Gastroesophageal sphincter (tissue), 4 donors: ENCODE data around the gene FAM241B. TPM values are rescaled to one million over a fixed set of nuclear protein-coding genes. Genes with fewer than 3 reads are reported as not detected.

Experiments used
- ATAC-seq: fragments of 150-250 bp; one replicate; pipeline ENCODE4 v1.9.1; 2016; ENCODE audit warnings: mild to moderate bottlenecking, moderate library complexity
- H3K27ac ChIP-seq, 4 donors: fragments of 200-600 bp; sonication (generic) in 3 of 4; 1 replicate in 3 of 4; 2 replicates in 1 of 4; pipeline ENCODE4 v1.5.1; 2016 to 2019
- H3K27me3 ChIP-seq: fragments of 200-600 bp; sonication (generic); one replicate; pipeline ENCODE4 v1.5.1; 2019
- H3K36me3 ChIP-seq, 2 donors: fragments of 200-600 bp; sonication (generic); one replicate each; pipeline ENCODE4 v1.5.1; 2019; ENCODE audit warnings: control low read depth in 1 of 2
- H3K4me1 ChIP-seq, 3 donors: fragments of 200-600 bp; sonication (generic); 1 replicate in 2 of 3; 2 replicates in 1 of 3; pipeline ENCODE4 v1.5.1; 2016 to 2019; ENCODE audit warnings: control low read depth in 2 of 3
- H3K4me3 ChIP-seq, 2 donors: fragments of 200-600 bp; sonication (generic); one replicate each; pipeline ENCODE4 v1.5.1; 2019; ENCODE audit warnings: mild to moderate bottlenecking in 1 of 2, moderate library complexity in 1 of 2
- H3K9me3 ChIP-seq, 3 donors: fragments of 200-600 bp; sonication (generic); one replicate each; pipeline ENCODE4 v1.5.1; 2017 to 2019; ENCODE audit warnings: control low read depth in 2 of 3
- EP300 ChIP-seq: sonication (generic); formaldehyde crosslinking; IDR thresholded peaks from one replicate; pipeline ENCODE4 v1.6.1; 2017; ENCODE audit warnings: antibody characterized with exemption, mild to moderate bottlenecking
- POLR2A ChIP-seq, 2 donors: fragments of 450-650 bp; IDR thresholded peaks; one replicate each; pipeline ENCODE4 v1.6.1; 2017; ENCODE audit warnings: antibody characterized with exemption in 2 of 2, mild to moderate bottlenecking in 2 of 2, moderate library complexity in 1 of 2
- POLR2AphosphoS5 ChIP-seq: sonication (generic); formaldehyde crosslinking; IDR thresholded peaks from one replicate; pipeline ENCODE4 v1.6.1; 2017; ENCODE audit warnings: antibody characterized with exemption
- WGBS, 2 donors: methylation state at CpG; one replicate each; pipeline ENCODE4 v1.1.5; 2018; ENCODE audit warnings: low coverage in 1 of 2; 5-methylcytosine and 5-hydroxymethylcytosine counted together
- total RNA-seq, 4 donors: library from RNA; depleted of rRNA; stranded (reverse); fragments of >200 nt; gene quantifications; one replicate each; pipeline ENCODE4 v1.1.0, GENCODE V29; 2016
- TF ChIP-seq, protein P1 (sequence below), 4 experiments: fragments of 200-600 bp in 2 of 4; fragments of 450-650 bp in 2 of 4; sonication (generic) in 1 of 4; IDR thresholded peaks; one replicate each; pipeline ENCODE4 v1.5.1; 2017 to 2019; ENCODE audit warnings: antibody characterized with exemption in 4 of 4, mild to moderate bottlenecking in 2 of 4, moderate library complexity in 2 of 4

The FAM241B gene
- total RNA-seq, 4 donors from 2014 or later = 0.81 to 7.9 (median 5.9) TPM

DNA sequence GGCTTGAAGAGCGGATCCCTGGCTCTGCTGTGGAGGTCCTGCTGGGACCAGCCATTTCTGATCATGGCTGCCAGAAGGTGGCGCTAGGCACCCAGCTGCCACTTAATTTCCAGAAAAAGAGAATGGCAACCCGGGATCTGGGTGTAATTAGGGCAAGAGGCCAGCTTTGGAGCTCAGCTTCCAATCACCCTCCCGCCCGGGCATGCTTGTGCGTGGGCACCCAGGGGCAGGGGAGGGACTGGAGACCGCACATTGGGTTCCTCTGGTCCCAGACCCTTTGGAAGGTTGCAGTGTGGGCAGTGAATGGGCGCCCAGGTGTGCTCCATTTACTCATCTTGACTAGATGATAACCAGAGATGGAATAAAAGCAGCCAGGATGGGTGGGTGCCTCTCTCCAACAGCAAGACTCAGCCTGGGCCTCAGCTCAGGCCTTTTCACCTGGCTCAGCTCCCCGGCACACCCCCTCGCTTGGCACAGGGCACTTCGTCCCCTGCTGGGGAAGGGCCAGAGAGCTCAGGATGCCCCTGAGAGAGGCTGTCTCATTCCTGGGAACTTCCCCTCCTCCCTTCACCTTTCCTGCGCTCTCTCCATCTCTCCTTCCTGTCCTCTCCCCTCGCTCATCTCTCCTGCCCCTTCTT is 14.7 kb downstream of the FAM241B start:
- Histone ChIP-seq H3K27me3 (peaks cover 22% of the 10 kb centered on the region), H3K4me3 (no peak overlapping the region), H3K4me1 (no peaks in the 10 kb centered on the region), H3K27ac (no peak overlapping the region), H3K9me3 (no peaks in the 10 kb centered on the region), H3K36me3 (no peaks in the 10 kb centered on the region)
- 52 to 100% methylated on average over 3 to 5 of the region's 13 CpGs for WGBS, 2 donors
- TF ChIP-seq, protein P1, sequence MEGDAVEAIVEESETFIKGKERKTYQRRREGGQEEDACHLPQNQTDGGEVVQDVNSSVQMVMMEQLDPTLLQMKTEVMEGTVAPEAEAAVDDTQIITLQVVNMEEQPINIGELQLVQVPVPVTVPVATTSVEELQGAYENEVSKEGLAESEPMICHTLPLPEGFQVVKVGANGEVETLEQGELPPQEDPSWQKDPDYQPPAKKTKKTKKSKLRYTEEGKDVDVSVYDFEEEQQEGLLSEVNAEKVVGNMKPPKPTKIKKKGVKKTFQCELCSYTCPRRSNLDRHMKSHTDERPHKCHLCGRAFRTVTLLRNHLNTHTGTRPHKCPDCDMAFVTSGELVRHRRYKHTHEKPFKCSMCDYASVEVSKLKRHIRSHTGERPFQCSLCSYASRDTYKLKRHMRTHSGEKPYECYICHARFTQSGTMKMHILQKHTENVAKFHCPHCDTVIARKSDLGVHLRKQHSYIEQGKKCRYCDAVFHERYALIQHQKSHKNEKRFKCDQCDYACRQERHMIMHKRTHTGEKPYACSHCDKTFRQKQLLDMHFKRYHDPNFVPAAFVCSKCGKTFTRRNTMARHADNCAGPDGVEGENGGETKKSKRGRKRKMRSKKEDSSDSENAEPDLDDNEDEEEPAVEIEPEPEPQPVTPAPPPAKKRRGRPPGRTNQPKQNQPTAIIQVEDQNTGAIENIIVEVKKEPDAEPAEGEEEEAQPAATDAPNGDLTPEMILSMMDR (IDR thresholded peaks at IDR 0.05) = peak in 3 of 4 experiments; percentile 64 to 75 (median 74)
- no peak for TF ChIP-seq EP300
- ATAC-seq = no peak

DNA sequence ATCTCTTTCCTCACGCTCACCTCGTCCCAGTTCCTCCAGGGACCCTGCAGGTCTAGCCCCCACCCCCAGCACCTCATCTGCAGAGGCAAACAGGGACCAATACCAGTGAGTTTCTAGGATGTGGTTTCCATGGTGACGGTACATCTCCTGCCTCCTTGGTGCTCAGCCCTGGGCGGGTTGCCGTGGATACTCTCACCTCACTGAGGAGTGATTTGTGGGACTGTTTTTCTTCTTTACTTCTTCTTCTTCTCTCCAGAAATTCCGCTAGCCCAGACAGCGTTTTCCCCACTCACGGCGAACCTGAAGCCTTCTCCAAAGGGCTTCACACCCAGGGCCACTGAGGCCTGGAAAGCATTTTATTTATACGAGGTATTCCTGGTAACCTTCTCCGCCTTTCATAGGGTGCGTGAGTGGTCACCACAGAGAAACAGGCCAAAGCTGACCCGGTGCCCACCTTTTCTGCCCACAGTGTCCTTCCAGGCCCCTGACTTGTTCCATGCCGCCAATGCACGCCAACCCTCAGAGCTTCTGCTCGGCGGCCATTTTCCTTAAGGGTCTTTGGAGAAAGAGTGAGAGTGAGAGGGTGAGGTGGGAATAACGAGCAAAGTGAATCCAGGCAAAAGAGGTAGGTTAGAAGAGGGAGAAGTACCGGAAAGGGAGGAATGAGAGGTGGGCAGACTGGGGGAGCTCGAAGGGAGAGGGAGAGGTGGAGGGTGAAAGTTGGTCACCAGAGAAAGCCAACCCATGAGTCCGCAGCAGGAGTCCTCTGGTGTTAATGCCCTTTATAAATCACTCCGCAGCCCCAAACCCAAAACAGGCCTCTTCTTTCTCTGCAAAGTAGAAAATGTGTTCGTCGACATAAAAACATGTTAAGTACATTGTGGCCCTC is 15.5 kb downstream of the FAM241B start:
- TF ChIP-seq POLR2A (IDR thresholded peaks at IDR 0.05) (no peak), EP300 (no peak), POLR2AphosphoS5 (no peak)
- TF ChIP-seq, protein P1 (IDR thresholded peaks at IDR 0.05) = no peak
- no peaks in the 10 kb centered on the region for H3K36me3 ChIP-seq
- no peak overlapping the region for H3K4me3 ChIP-seq
- no peak overlapping the region for H3K27ac ChIP-seq
- H3K9me3 ChIP-seq = no peaks in the 10 kb centered on the region
- peaks cover 20% of the 10 kb centered on the region for H3K27me3 ChIP-seq
- 87 to 92% methylated on average over 4 to 16 of the region's 24 CpGs for WGBS, 2 donors
- no peak for ATAC-seq
- H3K4me1 ChIP-seq = no peaks in the 10 kb centered on the region

DNA sequence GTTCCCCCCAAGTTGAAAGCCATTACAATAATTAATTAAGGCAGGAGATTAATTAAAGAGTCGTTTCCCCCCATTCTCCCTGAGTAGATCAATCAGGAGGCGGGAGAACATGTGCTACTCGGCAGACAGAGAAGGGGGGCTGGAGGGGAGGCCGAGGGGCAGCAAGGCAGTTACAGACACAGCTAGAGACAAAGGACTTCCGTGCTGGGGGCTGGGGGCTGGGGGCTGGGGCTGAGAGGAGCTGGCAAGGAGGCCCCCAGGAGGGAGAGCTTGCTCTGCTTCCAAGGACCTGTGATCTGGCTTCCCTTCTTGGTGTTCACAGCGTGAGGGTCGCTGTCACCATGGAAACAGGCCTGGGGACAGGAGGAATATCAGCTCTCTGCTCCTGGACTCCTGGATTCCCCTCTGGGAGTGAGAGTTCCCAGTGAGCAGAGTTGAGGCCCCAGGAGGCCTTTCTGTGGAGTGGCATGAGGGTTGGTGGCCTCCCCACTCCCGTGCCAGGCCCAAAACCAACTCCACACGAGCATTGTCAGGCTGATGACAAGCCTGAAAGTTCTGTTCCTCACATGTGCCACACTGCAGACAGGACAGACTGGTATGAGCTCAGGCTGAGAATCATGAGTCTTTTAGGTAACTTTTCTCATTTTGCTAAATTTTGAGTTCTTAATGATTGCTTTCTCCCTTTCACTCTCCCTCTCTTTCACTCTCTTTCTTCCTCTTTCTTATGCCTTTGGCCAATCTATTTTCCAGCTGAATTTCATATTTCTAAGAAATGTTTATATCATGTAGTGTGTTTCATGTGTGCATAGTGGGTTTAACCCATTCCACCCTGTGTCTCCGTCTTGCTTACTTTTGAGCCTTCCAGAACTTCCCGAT is 16.4 kb downstream of the FAM241B start:
- Histone ChIP-seq H3K9me3 (no peaks in the 10 kb centered on the region), H3K4me1 (no peaks in the 10 kb centered on the region), H3K27ac (no peak overlapping the region), H3K4me3 (no peak overlapping the region), H3K27me3 (peaks cover 18% of the 10 kb centered on the region), H3K36me3 (no peaks in the 10 kb centered on the region)
- ATAC-seq = no peak
- no peak for TF ChIP-seq POLR2AphosphoS5
- TF ChIP-seq POLR2A (IDR thresholded peaks at IDR 0.05) = no peak
- no peak for TF ChIP-seq EP300
- TF ChIP-seq, protein P1 (IDR thresholded peaks at IDR 0.05) = no peak
- 57 to 93% methylated on average over 2 to 6 of the region's 11 CpGs for WGBS, 2 donors

DNA sequence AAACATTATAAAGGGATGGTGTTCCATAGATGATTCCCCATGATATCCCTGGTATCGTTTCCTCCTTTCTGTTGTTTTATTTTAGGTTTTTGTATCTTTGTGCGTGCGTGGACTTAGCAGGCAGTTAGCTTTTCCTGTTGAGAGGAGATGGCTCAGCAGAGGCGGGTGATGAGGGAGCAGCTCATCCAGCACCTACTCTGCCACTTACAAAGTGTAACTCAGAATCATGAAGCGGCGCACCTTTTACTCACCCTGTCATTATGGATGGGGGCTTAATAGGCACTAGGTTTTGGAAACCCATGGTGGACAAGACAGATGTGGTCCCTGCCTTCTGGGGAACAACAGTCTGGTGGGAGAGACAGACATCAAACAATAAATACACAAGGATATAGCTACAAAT is 17.1 kb downstream of the FAM241B start:
- no peak for ATAC-seq
- Histone ChIP-seq H3K36me3 (no peaks in the 10 kb centered on the region), H3K27me3 (peaks cover 18% of the 10 kb centered on the region), H3K27ac (no peak overlapping the region), H3K9me3 (no peaks in the 10 kb centered on the region), H3K4me1 (no peaks in the 10 kb centered on the region), H3K4me3 (no peak overlapping the region)
- WGBS, 2 donors = 82 to 95% methylated on average over 3 to 6 of the region's 6 CpGs
- TF ChIP-seq POLR2AphosphoS5 = no peak
- no peak for TF ChIP-seq POLR2A (IDR thresholded peaks at IDR 0.05)
- TF ChIP-seq, protein P1 (IDR thresholded peaks at IDR 0.05) = no peak
- TF ChIP-seq EP300 = no peak
